Smooth muscle cell (in vitro differentiated cells): ENCODE data around the gene ABR. TPM values are rescaled to one million over a fixed set of nuclear protein-coding genes. Genes with fewer than 3 reads are reported as not detected.

ENCODE experiments used
- DNase-seq: peaks from one replicate; lab custom pipeline; 2025; ENCODE audit not compliant: unreplicated experiment; lab: John Stamatoyannopoulos, UW
- H2AFZ ChIP-seq: fragments of 200-600 bp; sonication (generic); 2 replicates; pipeline ENCODE4 v1.6.0; 2016; ENCODE audit warnings: antibody characterized with exemption, low read depth, mild to moderate bottlenecking
- H3F3A ChIP-seq: fragments of 200-600 bp; sonication (generic); 2 replicates; pipeline ENCODE4 v1.6.0; 2017; ENCODE audit warnings: antibody characterized with exemption, low read depth
- H3K27ac ChIP-seq: fragments of 200-600 bp; sonication (generic); 2 replicates; pipeline ENCODE4 v1.5.1; 2016; ENCODE audit warnings: low read depth, mild to moderate bottlenecking
- H3K27me3 ChIP-seq: fragments of 200-600 bp; sonication (generic); 2 replicates; pipeline ENCODE4 v1.6.1; 2016; ENCODE audit warnings: low read depth, mild to moderate bottlenecking
- H3K36me3 ChIP-seq: fragments of 200-600 bp; sonication (generic); 2 replicates; pipeline ENCODE4 v1.5.1; 2016; ENCODE audit warnings: low read depth
- H3K4me1 ChIP-seq: fragments of 200-600 bp; sonication (generic); 2 replicates; pipeline ENCODE4 v1.5.1; 2016; ENCODE audit warnings: low read depth
- H3K4me2 ChIP-seq: fragments of 200-600 bp; sonication (generic); 2 replicates; pipeline ENCODE4 v1.6.0; 2016; ENCODE audit warnings: mild to moderate bottlenecking
- H3K4me3 ChIP-seq: fragments of 200-600 bp; sonication (generic); 2 replicates; pipeline ENCODE4 v1.5.1; 2016; ENCODE audit warnings: mild to moderate bottlenecking
- H3K79me2 ChIP-seq: fragments of 200-600 bp; sonication (generic); 2 replicates; pipeline ENCODE4 v1.6.0; 2016; ENCODE audit warnings: low read depth, mild to moderate bottlenecking
- H3K9ac ChIP-seq: fragments of 200-600 bp; sonication (generic); 2 replicates; pipeline ENCODE4 v1.6.0; 2016; ENCODE audit warnings: low read depth
- H3K9me3 ChIP-seq: fragments of 200-600 bp; sonication (generic); replicated peaks from 2 replicates; pipeline ENCODE4 v1.5.1; 2016; ENCODE audit warnings: low read depth
- H4K20me1 ChIP-seq: fragments of 200-600 bp; sonication (generic); 2 replicates; pipeline ENCODE4 v1.6.0; 2016; ENCODE audit warnings: low read depth
- CTCF ChIP-seq: fragments of 200-600 bp; sonication (generic); IDR thresholded peaks from 2 replicates; pipeline ENCODE4 v1.5.1; 2017; ENCODE audit warnings: borderline replicate concordance, mild to moderate bottlenecking, antibody characterized with exemption; ENCODE audit not compliant: insufficient read depth, poor library complexity, severe bottlenecking
- WGBS: methylation state at CpG from one replicate; pipeline ENCODE4 v1.1.7; 2016; ENCODE audit warnings: low lambda C conversion rate; 5-methylcytosine and 5-hydroxymethylcytosine counted together
- polyA plus RNA-seq: library from polyadenylated mRNA; unstranded; fragments of >200 nt; fragmentation: Nextera tagmentation; extraction: Ambion mirVana; gene quantifications from 2 replicates; pipeline ENCODE4 v1.2.1, GENCODE V29; 2016
- total RNA-seq: library from RNA; depleted of rRNA; stranded (reverse); fragments of >200 nt; gene quantifications from 2 replicates; pipeline ENCODE4 v1.2.3, GENCODE V29; 2014

The ABR gene
- total and polyA plus RNA-seq, 2 experiments from 2014 or later = 16.1 to 29.1 TPM

- peaks cover 45% of the 10 kb centered on the region for H3K4me1 ChIP-seq
- H3F3A ChIP-seq = peaks cover 33% of the 10 kb centered on the region
- H3K36me3 ChIP-seq = no peaks in the 10 kb centered on the region
- no peaks in the 10 kb centered on the region for H3K9me3 ChIP-seq
- H3K9ac ChIP-seq = no peak overlapping the region
- H3K27ac ChIP-seq = no peak overlapping the region
- no peak overlapping the region for H3K4me3 ChIP-seq
- H3K27me3 ChIP-seq = no peaks in the 10 kb centered on the region
- 91% methylated on average over 9 of the region's 9 CpGs for WGBS
- DNase-seq = no peak
- H3K79me2 ChIP-seq = peaks cover 86% of the 10 kb centered on the region
- no peak overlapping the region for H2AFZ ChIP-seq
- no peak for TF ChIP-seq CTCF
- H3K4me2 ChIP-seq = no peak overlapping the region
- H4K20me1 ChIP-seq = peaks cover 97% of the 10 kb centered on the region
These were observed 212.7 kb downstream of the ABR start for GRCh38 chr17:967122-967521.

GRCh38 chr17:965311-965989 is 214.3 kb downstream of the ABR start:
- H3K4me2 ChIP-seq = peak overlapping the region; percentile 74
- peaks cover 25% of the 10 kb centered on the region for H3F3A ChIP-seq
- DNase-seq = no peak
- no peaks in the 10 kb centered on the region for H3K9me3 ChIP-seq
- peaks cover 86% of the 10 kb centered on the region for H3K79me2 ChIP-seq
- no peaks in the 10 kb centered on the region for H3K36me3 ChIP-seq
- H3K9ac ChIP-seq = peak overlapping the region; percentile 3
- no peak overlapping the region for H2AFZ ChIP-seq
- H3K27me3 ChIP-seq = no peaks in the 10 kb centered on the region
- no peak for TF ChIP-seq CTCF
- WGBS = 22% methylated on average over 12 of the region's 12 CpGs
- H4K20me1 ChIP-seq = peaks cover 98% of the 10 kb centered on the region
- no peak overlapping the region for H3K4me3 ChIP-seq
- H3K27ac ChIP-seq = peak overlapping the region; percentile 83
- H3K4me1 ChIP-seq = peaks cover 43% of the 10 kb centered on the region

- Histone ChIP-seq H3K36me3 (no peaks in the 10 kb centered on the region), H3K27me3 (no peaks in the 10 kb centered on the region), H4K20me1 (peaks cover 98% of the 10 kb centered on the region), H3F3A (peaks cover 24% of the 10 kb centered on the region), H3K9ac (peak overlapping the region; percentile 3), H3K79me2 (peaks cover 86% of the 10 kb centered on the region), H3K27ac (peak overlapping the region; percentile 83), H3K9me3 (no peaks in the 10 kb centered on the region), H3K4me3 (peak overlapping the region; percentile 1), H3K4me1 (peaks cover 37% of the 10 kb centered on the region), H2AFZ (no peak overlapping the region), H3K4me2 (peak overlapping the region; percentile 74)
- no peak for TF ChIP-seq CTCF
- WGBS = 18% methylated on average over 14 of the region's 14 CpGs
- DNase-seq = no peak
These were observed 214.9 kb downstream of the ABR start for GRCh38 chr17:964876-965275.

- H4K20me1 ChIP-seq = peaks cover 96% of the 10 kb centered on the region
- peaks cover 79% of the 10 kb centered on the region for H3K79me2 ChIP-seq
- H3K36me3 ChIP-seq = no peaks in the 10 kb centered on the region
- peak overlapping the region; percentile 74 for H3K4me2 ChIP-seq
- H3K9ac ChIP-seq = no peak overlapping the region
- no peak overlapping the region for H3K27ac ChIP-seq
- WGBS = 32% methylated on average over 11 of the region's 11 CpGs
- no peak for TF ChIP-seq CTCF
- H3K9me3 ChIP-seq = no peaks in the 10 kb centered on the region
- H3F3A ChIP-seq = peaks cover 19% of the 10 kb centered on the region
- no peak for DNase-seq
- H2AFZ ChIP-seq = no peak overlapping the region
- H3K4me1 ChIP-seq = peaks cover 27% of the 10 kb centered on the region
- H3K4me3 ChIP-seq = no peak overlapping the region
- H3K27me3 ChIP-seq = no peaks in the 10 kb centered on the region
These were observed 217.1 kb downstream of the ABR start for GRCh38 chr17:962670-963069.
